ENCODE data around the gene CDNF.

Gene CDNF

DNA sequence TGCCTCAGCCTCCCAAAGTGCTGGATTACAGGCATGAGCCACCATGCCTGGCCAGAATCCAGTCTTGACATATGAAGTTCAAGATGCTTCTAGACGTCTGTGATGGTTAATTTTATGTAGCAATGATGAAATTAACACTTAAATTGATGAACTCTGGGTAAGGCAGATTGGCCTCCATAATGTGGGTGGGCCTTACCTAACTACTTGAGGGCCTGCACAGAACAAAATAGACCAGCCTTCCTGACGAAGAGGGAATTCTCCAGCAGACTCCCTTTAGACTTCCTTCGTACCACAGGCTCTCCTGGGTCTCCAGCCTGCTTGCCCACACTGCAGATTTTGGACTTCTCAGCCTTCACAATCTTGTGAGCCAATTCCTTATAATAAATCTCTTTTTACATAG lies 4.7 kb downstream of the CDNF start:
- TF ChIP-seq CTCF (IDR thresholded peaks at IDR 0.05; ENCODE audit: low read length) (no peak), EZH2 (IDR thresholded peaks at IDR 0.05; ENCODE audit: borderline replicate concordance, low read length) (no peak)
- Histone ChIP-seq H3F3A (ENCODE audit: insufficient read depth, low read length) (no peaks in the 10 kb centered on the region), H4K20me1 (ENCODE audit: insufficient read depth, low read length) (no peaks in the 10 kb centered on the region), H3K27me3 (ENCODE audit: insufficient read depth, low read length) (no peaks in the 10 kb centered on the region), H3K9me3 (ENCODE audit: low read length) (no peaks in the 10 kb centered on the region), H3K27ac (ENCODE audit: low read depth, low read length, poor library complexity, severe bottlenecking) (no peak overlapping the region), H2AFZ (ENCODE audit: low read length) (no peak overlapping the region), H3K36me3 (ENCODE audit: insufficient read depth, low read length) (peaks cover 3% of the 10 kb centered on the region; the same call in 1 of the 2 replicates), H3K9me2 (ENCODE audit: low read depth, low read length) (no peaks in the 10 kb centered on the region), H3K4me3 (ENCODE audit: low read depth, low read length, poor library complexity, severe bottlenecking) (no peak overlapping the region), H3K9ac (ENCODE audit: low read length) (no peak overlapping the region), H3K4me2 (ENCODE audit: low read length) (no peak overlapping the region), H3K4me1 (ENCODE audit: insufficient read depth, low read length, severe bottlenecking) (peaks cover 11% of the 10 kb centered on the region), H3K79me2 (ENCODE audit: insufficient read depth, low read length) (no peaks in the 10 kb centered on the region)

DNA sequence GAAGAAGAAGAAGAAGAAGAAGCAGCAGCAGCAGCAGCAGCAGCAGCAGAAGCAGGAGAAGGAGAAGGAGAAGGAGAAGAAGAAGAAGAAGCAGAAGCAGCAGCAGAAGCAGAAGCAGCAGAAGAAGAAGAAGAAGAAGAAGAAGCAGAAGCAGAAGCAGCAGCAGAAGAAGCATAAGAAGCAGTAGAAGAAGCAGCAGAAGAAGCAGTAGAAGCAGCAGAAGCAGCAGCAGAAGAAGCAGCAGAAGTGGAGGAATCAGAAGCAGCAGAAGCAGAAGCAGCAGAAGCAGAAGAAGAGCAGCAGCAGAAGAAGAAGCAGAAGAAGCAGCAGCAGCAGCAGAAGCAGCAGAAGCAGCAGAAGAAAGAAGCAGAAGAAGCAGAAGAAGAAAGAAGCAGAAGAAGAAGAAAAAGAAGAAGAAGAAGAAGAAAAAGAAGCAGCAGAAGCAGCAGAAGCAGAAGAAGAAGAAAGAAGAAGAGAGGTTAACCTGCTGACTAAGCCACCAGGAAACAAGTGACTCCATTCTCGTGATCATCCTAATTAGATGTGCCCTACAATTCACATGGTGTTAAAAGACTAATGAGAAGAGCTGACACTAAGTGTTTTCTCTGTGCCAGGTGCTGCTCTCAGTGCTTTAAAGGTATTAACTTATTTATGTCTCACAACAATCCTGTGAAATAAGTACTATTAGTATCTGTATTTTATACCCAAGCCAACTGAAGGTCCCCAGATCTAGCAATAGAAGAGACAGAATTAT lies 11.6 kb downstream of the CDNF start:
- Histone ChIP-seq H3K9ac (ENCODE audit: low read length) (no peak overlapping the region), H3F3A (ENCODE audit: insufficient read depth, low read length) (no peaks in the 10 kb centered on the region), H4K20me1 (ENCODE audit: insufficient read depth, low read length) (no peaks in the 10 kb centered on the region), H3K27ac (ENCODE audit: low read depth, low read length, poor library complexity, severe bottlenecking) (no peak overlapping the region), H3K9me3 (ENCODE audit: low read length) (no peaks in the 10 kb centered on the region), H3K79me2 (ENCODE audit: insufficient read depth, low read length) (no peaks in the 10 kb centered on the region), H3K4me1 (ENCODE audit: insufficient read depth, low read length, severe bottlenecking) (peaks cover 12% of the 10 kb centered on the region), H3K27me3 (ENCODE audit: insufficient read depth, low read length) (no peaks in the 10 kb centered on the region), H3K4me2 (ENCODE audit: low read length) (no peak overlapping the region), H2AFZ (ENCODE audit: low read length) (no peak overlapping the region), H3K4me3 (ENCODE audit: low read depth, low read length, poor library complexity, severe bottlenecking) (no peak overlapping the region), H3K36me3 (ENCODE audit: insufficient read depth, low read length) (no peaks in the 10 kb centered on the region), H3K9me2 (ENCODE audit: low read depth, low read length) (no peaks in the 10 kb centered on the region)
- TF ChIP-seq EZH2 (IDR thresholded peaks at IDR 0.05; ENCODE audit: borderline replicate concordance, low read length), result no peak

DNA sequence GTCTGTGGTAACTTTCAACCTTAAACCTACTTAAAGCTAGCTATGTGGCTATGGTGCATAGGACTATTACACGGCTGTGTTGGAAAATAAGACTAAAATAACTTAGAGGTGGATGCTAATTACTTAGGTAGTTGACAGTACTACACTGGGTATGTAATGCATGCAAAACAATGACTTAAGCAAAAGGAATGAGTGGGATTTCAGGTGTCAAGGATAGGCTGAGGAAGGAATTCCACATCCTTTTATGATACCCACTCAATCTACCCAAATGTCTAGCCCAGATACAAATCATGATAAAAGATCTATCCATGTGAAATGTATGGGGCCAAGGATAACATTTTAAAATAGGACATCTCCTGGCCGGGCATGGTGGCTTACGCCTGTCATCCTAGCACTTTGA lies 13.9 kb downstream of the CDNF start:
- no peaks in the 10 kb centered on the region for H3K27me3 ChIP-seq (ENCODE audit: insufficient read depth, low read length)
- no peak overlapping the region for H3K4me3 ChIP-seq (ENCODE audit: low read depth, low read length, poor library complexity, severe bottlenecking)
- H3F3A ChIP-seq (ENCODE audit: insufficient read depth, low read length), result no peaks in the 10 kb centered on the region
- H3K4me2 ChIP-seq (ENCODE audit: low read length), result no peak overlapping the region
- H3K79me2 ChIP-seq (ENCODE audit: insufficient read depth, low read length), result no peaks in the 10 kb centered on the region
- no peak overlapping the region for H3K9ac ChIP-seq (ENCODE audit: low read length)
- H3K27ac ChIP-seq (ENCODE audit: low read depth, low read length, poor library complexity, severe bottlenecking), result no peak overlapping the region
- H3K9me2 ChIP-seq (ENCODE audit: low read depth, low read length), result no peaks in the 10 kb centered on the region
- no peaks in the 10 kb centered on the region for H3K9me3 ChIP-seq (ENCODE audit: low read length)
- no peak overlapping the region for H2AFZ ChIP-seq (ENCODE audit: low read length)
- H3K4me1 ChIP-seq (ENCODE audit: insufficient read depth, low read length, severe bottlenecking), result peaks cover 16% of the 10 kb centered on the region
- no peaks in the 10 kb centered on the region for H3K36me3 ChIP-seq (ENCODE audit: insufficient read depth, low read length)
- no peaks in the 10 kb centered on the region for H4K20me1 ChIP-seq (ENCODE audit: insufficient read depth, low read length)
- TF ChIP-seq EZH2 (IDR thresholded peaks at IDR 0.05; ENCODE audit: borderline replicate concordance, low read length), result no peak
- no peak for TF ChIP-seq CTCF (IDR thresholded peaks at IDR 0.05; ENCODE audit: low read length)

Measured in OCI-LY1 (cell line).